ENCODE measurements around the gene FAM47E. TPM values are rescaled to one million over a fixed set of nuclear protein-coding genes. Genes with fewer than 3 reads are reported as not detected.

FAM47E gene
- total and polyA plus RNA-seq, 2 donors (not counting 1 experiment from before 2014, with no cell fraction given): 0.15 to 1.3 TPM

DNA sequence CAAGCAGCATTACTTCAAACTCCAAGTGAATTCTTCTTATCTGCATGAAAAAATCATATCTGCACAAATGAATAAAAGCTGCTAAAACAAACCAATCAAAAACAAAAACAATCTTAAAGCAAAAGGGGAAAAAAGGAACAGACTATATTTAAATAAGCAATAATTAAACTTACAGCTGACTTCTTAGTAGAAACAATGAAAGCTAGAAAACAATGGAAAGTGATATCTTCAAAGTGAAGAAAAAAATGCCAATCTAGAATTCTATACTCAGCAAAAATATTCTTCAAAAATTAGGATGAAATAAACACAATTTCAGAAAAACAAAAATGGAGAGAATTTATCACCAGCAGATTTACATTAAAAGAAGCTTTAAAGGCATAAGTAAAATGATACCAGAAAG is 75.0 kb downstream of the FAM47E start:
- Mint-ChIP-seq H3K27ac (no peak overlapping the region), H3K4me1 (no peaks in the 10 kb centered on the region), H3K4me3 (no peak overlapping the region), H3K27me3 (peaks cover 3% of the 10 kb centered on the region), H3K9me3 (ENCODE audit: insufficient read depth) (peaks cover 7% of the 10 kb centered on the region)
- Histone ChIP-seq H2AFZ (ENCODE audit: insufficient read depth, low read depth, low read length, poor library complexity, severe bottlenecking) (no peak overlapping the region), H3K27ac (ENCODE audit: low read length in 2 of 2) (no peak overlapping the region), H3K4me3 (ENCODE audit: control extremely low read depth in 1 of 5, extremely low read depth in 1 of 5, insufficient read depth in 1 of 5, low read depth in 2 of 5, low read length in 4 of 5) (no peak overlapping the region), H3K36me3 (replicated peaks in 1 of 2; ENCODE audit: control extremely low read depth in 1 of 2, control insufficient read depth in 1 of 2, extremely low read depth in 1 of 2, insufficient read depth in 2 of 2, low read length in 1 of 2) (no peaks in the 10 kb centered on the region), H4K20me1 (ENCODE audit: control insufficient read depth, insufficient read depth, low read length, poor library complexity, severe bottlenecking) (no peaks in the 10 kb centered on the region), H3K4me1 (ENCODE audit: control insufficient read depth in 2 of 2, insufficient read depth in 2 of 2, low read length in 2 of 2) (no peaks in the 10 kb centered on the region), H3K9ac (ENCODE audit: low read length) (no peak overlapping the region), H3K4me2 (replicated peaks; ENCODE audit: low read depth, low read length, poor library complexity, severe bottlenecking) (no peak overlapping the region), H3K27me3 (replicated peaks in 1 of 4; ENCODE audit: control extremely low read depth in 1 of 4, control insufficient read depth in 3 of 4, insufficient read depth in 4 of 4, low read length in 3 of 4) (peaks cover 0 to 5% (median 0%) of the 10 kb centered on the region in 4 experiments), H3K79me2 (ENCODE audit: control insufficient read depth, insufficient read depth, low read length) (no peaks in the 10 kb centered on the region), H3K9me3 (ENCODE audit: control extremely low read depth in 1 of 3, control insufficient read depth in 2 of 3, insufficient read depth in 1 of 3, low read length in 2 of 3) (peaks cover 0 to 12% (median 2%) of the 10 kb centered on the region in 3 donors)
- no peak for ATAC-seq (ENCODE audit: low read depth)
- ChIA-PET CTCF (no interaction called here), POLR2A (no interaction called here)
- intact Hi-C loops (cut with micrococcal nuclease): no loop called here
- no peak for DNase-seq
- no peak for TF ChIP-seq EZH2 (IDR thresholded peaks at IDR 0.05; ENCODE audit: borderline replicate concordance, insufficient read depth, low read depth, low read length, poor library complexity, severe bottlenecking)
- TF ChIP-seq, protein P1, sequence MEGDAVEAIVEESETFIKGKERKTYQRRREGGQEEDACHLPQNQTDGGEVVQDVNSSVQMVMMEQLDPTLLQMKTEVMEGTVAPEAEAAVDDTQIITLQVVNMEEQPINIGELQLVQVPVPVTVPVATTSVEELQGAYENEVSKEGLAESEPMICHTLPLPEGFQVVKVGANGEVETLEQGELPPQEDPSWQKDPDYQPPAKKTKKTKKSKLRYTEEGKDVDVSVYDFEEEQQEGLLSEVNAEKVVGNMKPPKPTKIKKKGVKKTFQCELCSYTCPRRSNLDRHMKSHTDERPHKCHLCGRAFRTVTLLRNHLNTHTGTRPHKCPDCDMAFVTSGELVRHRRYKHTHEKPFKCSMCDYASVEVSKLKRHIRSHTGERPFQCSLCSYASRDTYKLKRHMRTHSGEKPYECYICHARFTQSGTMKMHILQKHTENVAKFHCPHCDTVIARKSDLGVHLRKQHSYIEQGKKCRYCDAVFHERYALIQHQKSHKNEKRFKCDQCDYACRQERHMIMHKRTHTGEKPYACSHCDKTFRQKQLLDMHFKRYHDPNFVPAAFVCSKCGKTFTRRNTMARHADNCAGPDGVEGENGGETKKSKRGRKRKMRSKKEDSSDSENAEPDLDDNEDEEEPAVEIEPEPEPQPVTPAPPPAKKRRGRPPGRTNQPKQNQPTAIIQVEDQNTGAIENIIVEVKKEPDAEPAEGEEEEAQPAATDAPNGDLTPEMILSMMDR (IDR thresholded peaks at IDR 0.05): no peak

Other genes starting within 250 kb of the FAM47E start
- not detected in 2 replicates for gene CXCL9, start 244.2 kb upstream of the FAM47E start, total RNA-seq
- gene CXCL9, start 244.2 kb upstream of the FAM47E start, polyA plus RNA-seq: not detected in 2 replicates
- not detected in 2 replicates for gene CXCL10, start 228.2 kb upstream of the FAM47E start, total RNA-seq
- 0.07 TPM in 1 of 2 replicates, not detected in the other for gene CXCL10, start 228.2 kb upstream of the FAM47E start, polyA plus RNA-seq
- not detected in 2 replicates for gene CXCL11, start 215.7 kb upstream of the FAM47E start, total RNA-seq
- not detected in 2 replicates for gene CXCL11, start 215.7 kb upstream of the FAM47E start, polyA plus RNA-seq
- gene ART3, start 177.0 kb upstream of the FAM47E start, total RNA-seq: not detected in 2 replicates
- gene ART3, start 177.0 kb upstream of the FAM47E start, polyA plus RNA-seq: not detected in 2 replicates
- gene NUP54, start 103.3 kb upstream of the FAM47E start, total RNA-seq: 71.0 and 71.4 TPM in 2 replicates
- 17.4 and 20.4 TPM in 2 replicates for gene NUP54, start 103.3 kb upstream of the FAM47E start, polyA plus RNA-seq
- 30.3 and 31.5 TPM in 2 replicates for gene SCARB2, start 37.9 kb upstream of the FAM47E start, total RNA-seq
- gene SCARB2, start 37.9 kb upstream of the FAM47E start, polyA plus RNA-seq: 7.8 and 14.7 TPM in 2 replicates
- gene STBD1, start 55.0 kb downstream of the FAM47E start, total RNA-seq: not detected in 2 replicates
- gene STBD1, start 55.0 kb downstream of the FAM47E start, polyA plus RNA-seq: 0.03 TPM in 1 of 2 replicates, not detected in the other
- gene CCDC158, start 169.4 kb downstream of the FAM47E start, total RNA-seq: not detected in 2 replicates
- not detected in 2 replicates for gene CCDC158, start 169.4 kb downstream of the FAM47E start, polyA plus RNA-seq
- gene SHROOM3, start 183.5 kb downstream of the FAM47E start, total RNA-seq: 0.91 and 1.1 TPM in 2 replicates
- 0.16 and 1.5 TPM in 2 replicates for gene SHROOM3, start 183.5 kb downstream of the FAM47E start, polyA plus RNA-seq